ENCODE data around the gene MTNR1A.

The MTNR1A gene

DNA sequence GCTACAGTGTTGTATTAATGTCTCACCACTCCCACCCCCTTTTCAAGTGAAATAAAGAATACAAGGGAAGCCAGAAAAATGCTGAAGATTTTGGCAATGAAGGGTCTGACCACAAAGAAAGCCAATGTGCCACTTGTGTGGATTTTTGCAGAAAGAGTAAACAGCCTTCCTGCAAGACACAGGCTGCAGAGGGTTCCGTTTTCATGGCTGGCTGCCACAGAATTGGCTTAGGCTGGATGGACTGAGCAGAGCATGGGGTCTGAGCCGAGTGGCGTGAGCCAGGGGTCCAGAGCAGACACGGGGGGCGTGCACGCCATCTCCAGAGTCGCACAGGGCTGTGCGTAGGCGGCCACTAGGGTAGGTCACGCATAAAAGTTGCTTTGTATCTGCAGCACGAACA lies 69.2 kb downstream of the MTNR1A start:
- no peak overlapping the region for H3K9ac ChIP-seq (ENCODE audit: low read depth, low read length)
- no peaks in the 10 kb centered on the region for H3K36me3 ChIP-seq (ENCODE audit: insufficient read depth, low read length)
- peaks cover 6% of the 10 kb centered on the region for H3K9me3 ChIP-seq (ENCODE audit: insufficient read depth, low read depth, low read length)
- no peak overlapping the region for H3K27ac ChIP-seq (ENCODE audit: low read depth, low read length)
- WGBS = 52% methylated on average over 11 of the region's 11 CpGs
- peak overlapping the region; percentile 48; the same call in 1 of the 2 replicates for H3K4me3 ChIP-seq (ENCODE audit: low read length)
- H3K4me1 ChIP-seq (ENCODE audit: insufficient read depth, low read length) = no peaks in the 10 kb centered on the region
- peaks cover 5% of the 10 kb centered on the region; the same call in 1 of the 2 replicates for H3K27me3 ChIP-seq (ENCODE audit: insufficient read depth, low read length)

DNA sequence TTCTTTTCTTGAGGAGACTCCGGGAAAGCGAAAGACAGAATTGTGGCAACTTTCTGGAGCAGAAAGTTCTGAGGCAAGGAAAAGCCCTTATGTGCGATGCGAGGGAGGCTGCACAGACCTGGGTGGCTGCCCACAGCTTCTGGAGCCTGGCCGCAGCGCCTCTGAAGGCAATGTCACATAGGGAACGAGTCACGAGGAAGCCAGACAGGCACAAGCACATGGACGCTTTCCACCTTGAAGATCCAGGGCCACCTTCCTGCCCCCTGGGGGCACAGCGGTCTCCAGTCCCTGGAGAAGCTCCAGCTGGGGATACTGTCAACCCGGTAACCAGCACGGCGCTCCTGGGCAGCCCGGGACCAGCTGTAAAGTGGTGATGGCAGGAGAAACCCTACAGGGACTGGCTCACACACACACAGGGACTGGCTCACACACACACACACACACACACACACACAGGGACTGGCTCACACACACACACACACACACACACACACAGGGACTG lies 69.8 kb downstream of the MTNR1A start:
- no peaks in the 10 kb centered on the region for H3K4me1 ChIP-seq (ENCODE audit: insufficient read depth, low read length)
- H3K36me3 ChIP-seq (ENCODE audit: insufficient read depth, low read length) = no peaks in the 10 kb centered on the region
- H3K27me3 ChIP-seq (ENCODE audit: insufficient read depth, low read length) = peaks cover 5% of the 10 kb centered on the region; the same call in 1 of the 2 replicates
- no peak overlapping the region for H3K27ac ChIP-seq (ENCODE audit: low read depth, low read length)
- 9% methylated on average over 14 of the region's 14 CpGs for WGBS
- H3K9me3 ChIP-seq (ENCODE audit: insufficient read depth, low read depth, low read length) = peaks cover 6% of the 10 kb centered on the region
- peak overlapping the region; percentile 48 for H3K4me3 ChIP-seq (ENCODE audit: low read length)
- no peak overlapping the region for H3K9ac ChIP-seq (ENCODE audit: low read depth, low read length)

- Histone ChIP-seq H3K9me3 (ENCODE audit: insufficient read depth, low read depth, low read length) (peaks cover 5% of the 10 kb centered on the region), H3K4me1 (ENCODE audit: insufficient read depth, low read length) (no peaks in the 10 kb centered on the region), H3K36me3 (ENCODE audit: insufficient read depth, low read length) (no peaks in the 10 kb centered on the region), H3K27me3 (ENCODE audit: insufficient read depth, low read length) (peaks cover 5% of the 10 kb centered on the region; the same call in 1 of the 2 replicates), H3K4me3 (ENCODE audit: low read length) (peak overlapping the region; percentile 48), H3K27ac (ENCODE audit: low read depth, low read length) (no peak overlapping the region), H3K9ac (ENCODE audit: low read depth, low read length) (no peak overlapping the region)
- WGBS = 48% methylated on average over 4 of the region's 5 CpGs
Observed at GRCh38 chr4:186485150-186485549, 70.2 kb downstream of the MTNR1A start.

DNA sequence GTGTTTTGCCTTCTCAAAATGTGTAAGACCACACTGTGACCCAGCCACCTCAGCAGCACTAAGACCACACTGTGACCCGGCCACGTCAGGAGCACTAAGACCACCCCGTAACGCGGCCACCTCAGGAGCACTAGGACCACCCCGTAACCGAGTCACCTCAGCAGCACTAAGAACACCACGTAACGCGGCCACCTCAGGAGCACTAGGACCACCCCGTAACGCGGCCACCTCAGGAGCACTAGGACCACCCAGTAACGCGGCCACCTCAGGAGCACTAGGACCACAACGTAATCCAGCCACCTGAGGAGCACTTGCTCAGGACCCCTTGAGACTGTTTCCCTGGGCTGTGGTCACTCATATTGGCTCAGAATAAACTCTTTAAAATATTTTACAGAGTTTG lies 71.7 kb downstream of the MTNR1A start:
- Histone ChIP-seq H3K27me3 (ENCODE audit: insufficient read depth, low read length) (peaks cover 5% of the 10 kb centered on the region; the same call in 1 of the 2 replicates), H3K9ac (ENCODE audit: low read depth, low read length) (no peak overlapping the region), H3K4me1 (ENCODE audit: insufficient read depth, low read length) (no peaks in the 10 kb centered on the region), H3K27ac (ENCODE audit: low read depth, low read length) (no peak overlapping the region), H3K36me3 (ENCODE audit: insufficient read depth, low read length) (no peaks in the 10 kb centered on the region), H3K9me3 (ENCODE audit: insufficient read depth, low read depth, low read length) (no peaks in the 10 kb centered on the region), H3K4me3 (ENCODE audit: low read length) (no peak overlapping the region)
- 95% methylated on average over 16 of the region's 16 CpGs for WGBS

Measured in HUES64 (cell line).